ENCODE results near the gene NCOA5.

The NCOA5 gene

GRCh38 chr20:46073024-46073423, 16.7 kb downstream of the NCOA5 start:
- DNase-seq (ENCODE audit: low read depth), result no peak
- H3K4me3 ChIP-seq (ENCODE audit: control insufficient read depth, low read depth, low read length), result no peak overlapping the region
- no peak for TF ChIP-seq CTCF (conservative IDR thresholded peaks at IDR 0.05; ENCODE audit: control insufficient read depth, insufficient read depth, low read depth, low read length)

- TF ChIP-seq CTCF (conservative IDR thresholded peaks at IDR 0.05; ENCODE audit: control insufficient read depth, insufficient read depth, low read depth, low read length), result no peak
- peak; percentile 11 for DNase-seq (ENCODE audit: low read depth)
These were observed 18.2 kb downstream of the NCOA5 start for GRCh38 chr20:46071573-46071972.

GRCh38 chr20:46070215-46070900, 19.4 kb downstream of the NCOA5 start:
- TF ChIP-seq CTCF (conservative IDR thresholded peaks at IDR 0.05; ENCODE audit: control insufficient read depth, insufficient read depth, low read depth, low read length), result no peak
- DNase-seq (ENCODE audit: low read depth), result peak; percentile 76
- H3K4me3 ChIP-seq (ENCODE audit: control insufficient read depth, low read depth, low read length), result no peak overlapping the region

More at GRCh38 chr20:46071573-46071972, 18.2 kb downstream of the NCOA5 start:
- H3K4me3 ChIP-seq (ENCODE audit: control insufficient read depth, low read depth, low read length), result no peak overlapping the region

- no peak overlapping the region for H3K4me3 ChIP-seq (ENCODE audit: control insufficient read depth, low read depth, low read length)
- DNase-seq (ENCODE audit: low read depth), result no peak
- TF ChIP-seq CTCF (conservative IDR thresholded peaks at IDR 0.05; ENCODE audit: control insufficient read depth, insufficient read depth, low read depth, low read length), result no peak
These were observed 24.1 kb downstream of the NCOA5 start for GRCh38 chr20:46065691-46066090.

- no peak overlapping the region for H3K4me3 ChIP-seq (ENCODE audit: control insufficient read depth, low read depth, low read length)
- DNase-seq (ENCODE audit: low read depth), result no peak
- TF ChIP-seq CTCF (conservative IDR thresholded peaks at IDR 0.05; ENCODE audit: control insufficient read depth, insufficient read depth, low read depth, low read length), result no peak
These were observed 24.8 kb downstream of the NCOA5 start for GRCh38 chr20:46065006-46065405.

GRCh38 chr20:46063652-46064054, 26.1 kb downstream of the NCOA5 start:
- TF ChIP-seq CTCF (conservative IDR thresholded peaks at IDR 0.05; ENCODE audit: control insufficient read depth, insufficient read depth, low read depth, low read length), result no peak
- no peak for DNase-seq (ENCODE audit: low read depth)
- no peak overlapping the region for H3K4me3 ChIP-seq (ENCODE audit: control insufficient read depth, low read depth, low read length)

Data from fibroblast of mammary gland (primary cell).